ENCODE data around the gene PRKCH. TPM values are rescaled to one million over a fixed set of nuclear protein-coding genes. Genes with fewer than 3 reads are reported as not detected.
A peak's percentile ranks its signal among the peaks of the same experiment; 100 is the strongest.

Gene PRKCH
- total RNA-seq, 1 donor from 2014 or later, result 20.2 TPM

DNA sequence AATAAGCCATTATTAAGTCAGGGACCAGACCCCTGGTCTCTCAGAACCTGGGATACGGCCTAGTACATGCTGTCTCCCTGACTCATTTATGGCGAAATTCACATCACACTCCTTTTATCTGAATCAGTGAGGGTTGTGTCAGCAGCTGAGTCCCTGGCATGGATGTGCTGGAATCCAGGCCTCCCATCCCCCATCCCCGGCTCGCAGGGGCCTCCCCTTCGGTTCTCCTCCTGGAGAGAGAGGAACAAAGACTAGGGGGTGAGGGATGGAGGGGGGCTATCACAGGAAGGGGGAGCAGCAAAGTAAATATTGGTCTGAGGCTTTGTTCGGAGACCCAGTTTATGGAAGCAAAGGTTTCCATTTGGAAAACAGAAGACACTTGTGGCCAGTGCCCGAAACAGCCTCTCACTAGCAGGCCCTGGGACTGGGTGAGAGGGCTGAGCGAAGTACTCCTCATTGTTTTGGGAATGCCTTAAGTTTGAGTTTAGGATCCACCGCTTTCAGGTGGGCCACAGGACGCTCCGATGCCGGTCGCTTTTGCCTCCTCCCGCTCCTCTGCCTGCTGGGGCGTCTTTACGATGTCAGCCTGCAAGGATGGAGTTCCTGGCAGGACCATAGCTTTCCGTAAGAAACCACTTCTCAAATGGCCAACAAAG lies 145.0 kb downstream of the PRKCH start:
- no peaks in the 10 kb centered on the region for H3K9me3 ChIP-seq
- no peaks in the 10 kb centered on the region for H3K27me3 ChIP-seq
- peaks cover 2 to 13% of the 10 kb centered on the region in 2 donors for H3K4me1 ChIP-seq
- H3K27ac ChIP-seq, result no peak overlapping the region
- TF ChIP-seq, protein P1, sequence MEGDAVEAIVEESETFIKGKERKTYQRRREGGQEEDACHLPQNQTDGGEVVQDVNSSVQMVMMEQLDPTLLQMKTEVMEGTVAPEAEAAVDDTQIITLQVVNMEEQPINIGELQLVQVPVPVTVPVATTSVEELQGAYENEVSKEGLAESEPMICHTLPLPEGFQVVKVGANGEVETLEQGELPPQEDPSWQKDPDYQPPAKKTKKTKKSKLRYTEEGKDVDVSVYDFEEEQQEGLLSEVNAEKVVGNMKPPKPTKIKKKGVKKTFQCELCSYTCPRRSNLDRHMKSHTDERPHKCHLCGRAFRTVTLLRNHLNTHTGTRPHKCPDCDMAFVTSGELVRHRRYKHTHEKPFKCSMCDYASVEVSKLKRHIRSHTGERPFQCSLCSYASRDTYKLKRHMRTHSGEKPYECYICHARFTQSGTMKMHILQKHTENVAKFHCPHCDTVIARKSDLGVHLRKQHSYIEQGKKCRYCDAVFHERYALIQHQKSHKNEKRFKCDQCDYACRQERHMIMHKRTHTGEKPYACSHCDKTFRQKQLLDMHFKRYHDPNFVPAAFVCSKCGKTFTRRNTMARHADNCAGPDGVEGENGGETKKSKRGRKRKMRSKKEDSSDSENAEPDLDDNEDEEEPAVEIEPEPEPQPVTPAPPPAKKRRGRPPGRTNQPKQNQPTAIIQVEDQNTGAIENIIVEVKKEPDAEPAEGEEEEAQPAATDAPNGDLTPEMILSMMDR (IDR thresholded peaks at IDR 0.05), result no peak
- no peak overlapping the region for H3K4me3 ChIP-seq
- intact Hi-C loops (cut with DNase I), result no loop called here
- H3K36me3 ChIP-seq, result no peaks in the 10 kb centered on the region
- peak in 1 of 2 donors; percentile 79 for DNase-seq (ENCODE audit: low spot score in 2 of 2)

DNA sequence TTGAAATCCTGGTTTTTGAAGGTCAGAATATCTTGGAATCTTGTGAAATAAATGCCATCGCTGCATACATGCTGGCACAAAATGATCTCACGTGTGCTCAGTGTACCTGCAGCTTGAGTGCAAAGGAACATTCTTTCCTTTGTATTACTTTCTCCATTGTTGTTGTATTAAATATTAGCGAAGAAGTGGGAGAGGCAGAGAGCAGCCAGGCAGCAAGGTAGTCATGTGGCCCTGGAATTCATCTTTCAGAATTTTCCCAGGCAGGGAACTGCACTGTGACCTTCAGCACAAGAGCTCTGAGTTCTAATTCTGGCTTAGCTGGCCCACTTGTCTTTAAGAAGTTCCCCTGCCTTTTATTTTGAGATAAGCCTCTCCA lies 145.5 kb downstream of the PRKCH start:
- Histone ChIP-seq H3K4me1 (peaks cover 4 to 16% of the 10 kb centered on the region in 2 donors), H3K36me3 (no peaks in the 10 kb centered on the region), H3K27ac (no peak overlapping the region), H3K9me3 (no peaks in the 10 kb centered on the region), H3K4me3 (no peak overlapping the region), H3K27me3 (no peaks in the 10 kb centered on the region)
- DNase-seq (ENCODE audit: low spot score in 2 of 2), result no peak
- TF ChIP-seq, protein P1 (IDR thresholded peaks at IDR 0.05), result no peak
- intact Hi-C loops (cut with DNase I), result no loop called here

DNA sequence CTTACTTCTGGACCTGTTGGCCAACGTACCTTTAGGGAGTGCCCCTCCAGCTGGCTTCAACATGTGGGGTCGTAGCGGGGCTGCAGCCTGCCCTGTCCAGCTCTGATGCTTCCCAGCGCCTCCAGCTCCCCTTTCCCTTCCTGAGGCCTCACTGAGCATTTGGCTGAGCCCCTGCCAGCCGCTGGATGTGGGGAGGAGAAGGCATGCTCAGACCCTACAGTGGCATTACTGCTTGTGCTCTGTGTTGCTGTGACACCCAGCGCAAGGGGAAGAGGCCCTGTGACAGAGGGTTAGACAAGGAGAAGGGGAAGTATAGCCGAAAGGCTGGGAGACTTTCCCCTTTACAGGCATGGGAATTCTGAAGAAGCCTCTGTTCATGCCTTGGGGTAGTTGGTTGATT lies 145.9 kb downstream of the PRKCH start:
- Histone ChIP-seq H3K27ac (no peak overlapping the region), H3K9me3 (no peaks in the 10 kb centered on the region), H3K4me3 (no peak overlapping the region), H3K27me3 (no peaks in the 10 kb centered on the region), H3K36me3 (no peaks in the 10 kb centered on the region), H3K4me1 (peaks cover 4 to 16% of the 10 kb centered on the region in 2 donors)
- DNase-seq (ENCODE audit: low spot score in 2 of 2), result no peak
- intact Hi-C loops (cut with DNase I), result no loop called here
- TF ChIP-seq, protein P1 (IDR thresholded peaks at IDR 0.05), result no peak

DNA sequence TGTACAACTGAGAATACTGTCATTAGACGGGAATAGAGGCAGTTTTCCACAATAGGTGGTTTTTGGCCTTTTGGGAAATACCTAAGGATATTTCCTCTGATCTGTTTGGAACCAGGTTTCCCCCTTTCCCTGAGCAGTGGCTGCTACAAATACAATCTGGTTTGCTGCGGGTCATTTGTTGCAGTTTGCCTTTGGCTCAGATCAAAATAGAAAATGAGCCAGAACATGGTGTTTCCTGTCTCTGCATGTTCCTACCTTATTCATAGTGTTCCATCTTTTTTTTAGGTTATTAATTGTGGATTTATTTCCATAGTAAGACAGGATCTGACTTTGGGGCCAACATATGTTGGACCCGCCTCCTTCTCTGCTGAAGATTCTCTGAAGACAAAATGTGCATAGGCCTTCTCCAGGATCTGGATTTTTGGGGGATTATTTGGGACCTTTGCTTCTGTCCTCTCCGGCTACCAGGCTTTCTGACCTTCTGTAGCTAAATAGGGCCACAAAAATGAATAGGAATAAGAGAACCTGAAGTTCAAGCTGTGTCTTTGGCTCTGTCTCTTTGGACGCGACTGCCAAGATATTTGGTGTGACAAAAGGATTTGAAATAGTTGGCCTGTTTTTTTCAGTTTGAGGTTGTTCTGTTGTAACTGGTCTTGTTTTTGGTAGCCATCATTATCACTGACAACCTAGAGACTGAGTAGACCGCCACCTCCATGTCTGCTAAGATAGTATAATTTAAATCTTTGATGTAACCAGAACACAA lies 146.9 kb downstream of the PRKCH start:
- Histone ChIP-seq H3K9me3 (no peaks in the 10 kb centered on the region), H3K4me1 (peaks cover 4 to 16% of the 10 kb centered on the region in 2 donors), H3K27me3 (no peaks in the 10 kb centered on the region), H3K27ac (no peak overlapping the region), H3K4me3 (no peak overlapping the region), H3K36me3 (no peaks in the 10 kb centered on the region)
- TF ChIP-seq, protein P1 (IDR thresholded peaks at IDR 0.05), result no peak
- DNase-seq (ENCODE audit: low spot score in 2 of 2), result no peak
- intact Hi-C loops (cut with DNase I), result no loop called here

DNA sequence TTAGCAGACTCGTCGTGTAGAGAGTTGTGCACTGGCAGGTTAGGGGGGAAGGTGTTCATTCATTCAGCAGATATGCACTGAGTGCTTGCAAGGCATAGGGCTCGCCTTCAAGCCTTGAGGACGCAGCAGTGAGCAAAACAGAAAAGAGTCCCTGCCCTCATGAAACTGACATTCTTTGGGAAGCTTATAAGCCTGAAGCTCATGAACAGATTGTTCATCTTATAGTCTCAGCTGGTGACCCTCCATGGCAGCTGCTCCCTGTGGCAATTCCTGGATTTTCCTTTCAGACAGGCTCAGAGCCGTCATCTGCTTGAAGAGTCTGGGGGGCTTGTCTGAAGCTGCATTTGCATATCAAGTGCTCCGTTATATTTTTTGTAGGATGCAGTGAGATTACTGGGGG lies 148.4 kb downstream of the PRKCH start:
- Histone ChIP-seq H3K27ac (no peak overlapping the region), H3K27me3 (no peaks in the 10 kb centered on the region), H3K4me1 (peaks cover 4 to 16% of the 10 kb centered on the region in 2 donors), H3K4me3 (no peak overlapping the region), H3K9me3 (no peaks in the 10 kb centered on the region), H3K36me3 (no peaks in the 10 kb centered on the region)
- no peak for DNase-seq (ENCODE audit: low spot score in 2 of 2)
- intact Hi-C loops (cut with DNase I), result no loop called here
- TF ChIP-seq, protein P1 (IDR thresholded peaks at IDR 0.05), result no peak

Data from ascending aorta (tissue), 2 donors.